Measurements from ENCODE around the gene ZNF778. TPM values are rescaled to one million over a fixed set of nuclear protein-coding genes. Genes with fewer than 3 reads are reported as not detected.

ZNF778 gene
- total RNA-seq, 1 experiment from 2014 or later = 16.4 TPM

DNA sequence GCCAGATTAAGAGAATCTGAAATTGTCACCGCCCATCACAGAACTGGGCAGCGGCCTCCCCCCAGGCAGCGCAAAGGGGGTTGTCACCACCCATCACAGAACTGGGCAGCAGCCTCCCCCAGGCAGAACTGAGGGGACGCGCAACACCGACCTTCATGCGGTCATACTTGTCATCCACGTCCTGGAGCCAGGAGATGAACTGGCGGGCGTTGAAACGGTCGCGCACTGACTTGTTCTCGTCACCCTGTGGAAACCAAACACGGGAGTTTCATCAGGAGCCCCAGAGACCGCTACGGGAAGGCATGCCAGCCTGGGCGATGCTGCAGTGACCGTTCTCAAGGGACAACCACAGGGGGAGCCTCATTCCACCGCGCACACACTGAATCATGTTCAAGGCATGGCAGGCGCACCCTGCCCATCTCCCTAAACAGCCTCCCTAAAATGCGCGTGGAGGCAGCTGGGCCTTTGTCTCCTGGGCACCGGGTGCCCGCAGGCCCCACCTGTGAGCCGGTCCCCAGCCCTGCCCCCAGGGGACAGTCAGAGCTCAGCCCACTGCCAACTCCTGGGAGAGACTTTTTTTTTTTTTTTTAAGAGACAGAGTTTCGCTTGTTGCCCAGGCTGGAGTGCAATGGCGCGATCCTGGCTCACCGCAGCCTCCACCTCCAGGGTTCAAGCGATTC lies 53.3 kb downstream of the ZNF778 start:
- Histone ChIP-seq H4K20me1 (ENCODE audit: control insufficient read depth, insufficient read depth, insufficient read length) (no peaks in the 10 kb centered on the region), H2BK20ac (ENCODE audit: low read depth, low read length, poor library complexity, severe bottlenecking) (no peak overlapping the region), H3K79me2 (ENCODE audit: insufficient read depth, low read length) (no peaks in the 10 kb centered on the region), H3K14ac (ENCODE audit: insufficient read depth, low read length) (no peak overlapping the region), H2BK5ac (ENCODE audit: insufficient read length, low read length) (no peak overlapping the region), H4K8ac (replicated peaks; ENCODE audit: insufficient read length, low read depth, low read length) (no peak overlapping the region), H2AFZ (ENCODE audit: low read length) (no peak overlapping the region), H2BK12ac (ENCODE audit: insufficient read length, low read depth, low read length) (no peak overlapping the region), H3K4ac (ENCODE audit: low read depth, low read length) (no peak overlapping the region), H3K4me1 (ENCODE audit: insufficient read depth, low read length) (no peaks in the 10 kb centered on the region), H3K18ac (ENCODE audit: insufficient read length, low read depth, low read length) (no peak overlapping the region), H3K4me2 (ENCODE audit: insufficient read depth, insufficient read length, low read length) (no peak overlapping the region), H3K23ac (ENCODE audit: insufficient read length, low read depth, low read length) (no peak overlapping the region), H3K9me3 (ENCODE audit: control insufficient read depth, low read depth, low read length) (no peaks in the 10 kb centered on the region), H3K23me2 (ENCODE audit: insufficient read length, low read depth, low read length, poor library complexity, severe bottlenecking) (no peaks in the 10 kb centered on the region), H3K9ac (ENCODE audit: extremely low read depth, insufficient read length, low read length) (no peak overlapping the region), H3K27ac (ENCODE audit: insufficient read length, low read depth, low read length) (no peak overlapping the region), H4K91ac (ENCODE audit: insufficient read length, low read depth, low read length) (no peak overlapping the region), H2AK5ac (ENCODE audit: insufficient read length, low read length) (no peak overlapping the region), H3T11ph (ENCODE audit: low read length) (no peak overlapping the region), H2BK15ac (ENCODE audit: low read depth, low read length) (no peak overlapping the region), H4K5ac (ENCODE audit: insufficient read length, low read depth, low read length) (no peak overlapping the region), H2BK120ac (ENCODE audit: low read depth, low read length, poor library complexity, severe bottlenecking) (no peak overlapping the region), H3K27me3 (ENCODE audit: insufficient read depth, low read length) (no peaks in the 10 kb centered on the region), H3K79me1 (ENCODE audit: insufficient read depth, low read depth, low read length, poor library complexity, severe bottlenecking) (no peaks in the 10 kb centered on the region), H3K56ac (ENCODE audit: insufficient read length, low read depth, low read length) (no peak overlapping the region)
- no peaks in the 10 kb centered on the region for H3K4me1 Mint-ChIP-seq
- TF ChIP-seq, protein P1, sequence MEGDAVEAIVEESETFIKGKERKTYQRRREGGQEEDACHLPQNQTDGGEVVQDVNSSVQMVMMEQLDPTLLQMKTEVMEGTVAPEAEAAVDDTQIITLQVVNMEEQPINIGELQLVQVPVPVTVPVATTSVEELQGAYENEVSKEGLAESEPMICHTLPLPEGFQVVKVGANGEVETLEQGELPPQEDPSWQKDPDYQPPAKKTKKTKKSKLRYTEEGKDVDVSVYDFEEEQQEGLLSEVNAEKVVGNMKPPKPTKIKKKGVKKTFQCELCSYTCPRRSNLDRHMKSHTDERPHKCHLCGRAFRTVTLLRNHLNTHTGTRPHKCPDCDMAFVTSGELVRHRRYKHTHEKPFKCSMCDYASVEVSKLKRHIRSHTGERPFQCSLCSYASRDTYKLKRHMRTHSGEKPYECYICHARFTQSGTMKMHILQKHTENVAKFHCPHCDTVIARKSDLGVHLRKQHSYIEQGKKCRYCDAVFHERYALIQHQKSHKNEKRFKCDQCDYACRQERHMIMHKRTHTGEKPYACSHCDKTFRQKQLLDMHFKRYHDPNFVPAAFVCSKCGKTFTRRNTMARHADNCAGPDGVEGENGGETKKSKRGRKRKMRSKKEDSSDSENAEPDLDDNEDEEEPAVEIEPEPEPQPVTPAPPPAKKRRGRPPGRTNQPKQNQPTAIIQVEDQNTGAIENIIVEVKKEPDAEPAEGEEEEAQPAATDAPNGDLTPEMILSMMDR (conservative IDR thresholded peaks at IDR 0.05) = no peak
- peak overlapping the region in 1 of 3 experiments; percentile 83; a peak in 2 of 7 replicates for H3K27ac Mint-ChIP-seq
- H3K27me3 Mint-ChIP-seq (ENCODE audit: low read depth) = no peaks in the 10 kb centered on the region; the same call in 1 of the 2 replicates
- no peaks in the 10 kb centered on the region for H3K9me3 Mint-ChIP-seq
- no CpG with 5 or more reads among the region's 32 CpGs for WGBS (ENCODE audit: extremely low coverage, insufficient read length, low lambda C conversion rate)
- H3K36me3 Mint-ChIP-seq (ENCODE audit: insufficient read depth in 1 of 3, low read depth in 3 of 3) = peaks cover 22 to 75% (median 73%) of the 10 kb centered on the region in 3 experiments
- no peak overlapping the region for H3K4me3 Mint-ChIP-seq
- DNase-seq = no peak
